ENCODE measurements around the gene PAX5.

The PAX5 gene

GRCh38 chr9:37005517-37006140, 28.4 kb downstream of the PAX5 start:
- no peaks in the 10 kb centered on the region for H3K9me3 ChIP-seq (ENCODE audit: control insufficient read depth, insufficient read depth, low read length)
- no peaks in the 10 kb centered on the region for H3K9me2 ChIP-seq (replicated peaks; ENCODE audit: control insufficient read depth, low read length)
- no peaks in the 10 kb centered on the region for H3K27me3 ChIP-seq (ENCODE audit: control insufficient read depth, low read length)
- peak overlapping the region; percentile 95 for H3K27ac ChIP-seq (ENCODE audit: low read depth, low read length)
- TF ChIP-seq EZH2phosphoT487 (IDR thresholded peaks at IDR 0.05; ENCODE audit: borderline replicate concordance, low read length) (no peak), CTCF (IDR thresholded peaks at IDR 0.05; ENCODE audit: low read depth, low read length, poor library complexity, severe bottlenecking) (no peak)
- H3K4me1 ChIP-seq (ENCODE audit: control insufficient read depth, low read length), result peaks cover 100% of the 10 kb centered on the region
- H4K20me1 ChIP-seq (ENCODE audit: control insufficient read depth, insufficient read depth, low read depth, low read length), result peaks cover 3% of the 10 kb centered on the region; the same call in 1 of the 2 replicates
- peak overlapping the region; percentile 69 for H3K4me3 ChIP-seq (ENCODE audit: low read length)
- peaks cover 60% of the 10 kb centered on the region for H3F3A ChIP-seq (ENCODE audit: control insufficient read depth, insufficient read depth)
- H3K4me2 ChIP-seq (ENCODE audit: low read length), result peak overlapping the region; percentile 81
- H3K36me3 ChIP-seq (ENCODE audit: control insufficient read depth, low read length), result peaks cover 99% of the 10 kb centered on the region
- H3K79me2 ChIP-seq (ENCODE audit: control insufficient read depth, low read length), result peaks cover 98% of the 10 kb centered on the region

- H3K4me1 ChIP-seq (ENCODE audit: control insufficient read depth, low read length), result peaks cover 100% of the 10 kb centered on the region
- peaks cover 99% of the 10 kb centered on the region for H3K79me2 ChIP-seq (ENCODE audit: control insufficient read depth, low read length)
- TF ChIP-seq EZH2phosphoT487 (IDR thresholded peaks at IDR 0.05; ENCODE audit: borderline replicate concordance, low read length) (no peak), CTCF (IDR thresholded peaks at IDR 0.05; ENCODE audit: low read depth, low read length, poor library complexity, severe bottlenecking) (peak; percentile 17)
- peaks cover 50% of the 10 kb centered on the region for H3F3A ChIP-seq (ENCODE audit: control insufficient read depth, insufficient read depth)
- H3K9me2 ChIP-seq (replicated peaks; ENCODE audit: control insufficient read depth, low read length), result no peaks in the 10 kb centered on the region
- H3K4me2 ChIP-seq (ENCODE audit: low read length), result peak overlapping the region; percentile 81
- peak overlapping the region; percentile 95 for H3K27ac ChIP-seq (ENCODE audit: low read depth, low read length)
- H3K4me3 ChIP-seq (ENCODE audit: low read length), result peak overlapping the region; percentile 69
- no peaks in the 10 kb centered on the region for H3K9me3 ChIP-seq (ENCODE audit: control insufficient read depth, insufficient read depth, low read length)
- peaks cover 99% of the 10 kb centered on the region for H3K36me3 ChIP-seq (ENCODE audit: control insufficient read depth, low read length)
- H3K27me3 ChIP-seq (ENCODE audit: control insufficient read depth, low read length), result no peaks in the 10 kb centered on the region
- peaks cover 7% of the 10 kb centered on the region; the same call in 1 of the 2 replicates for H4K20me1 ChIP-seq (ENCODE audit: control insufficient read depth, insufficient read depth, low read depth, low read length)
These were observed 29.6 kb downstream of the PAX5 start for GRCh38 chr9:37004424-37004935.

- H3K4me1 ChIP-seq (ENCODE audit: control insufficient read depth, low read length), result peaks cover 98% of the 10 kb centered on the region
- peak overlapping the region; percentile 81 for H3K4me2 ChIP-seq (ENCODE audit: low read length)
- TF ChIP-seq CTCF (IDR thresholded peaks at IDR 0.05; ENCODE audit: low read depth, low read length, poor library complexity, severe bottlenecking) (no peak), EZH2phosphoT487 (IDR thresholded peaks at IDR 0.05; ENCODE audit: borderline replicate concordance, low read length) (no peak)
- peak overlapping the region; percentile 95 for H3K27ac ChIP-seq (ENCODE audit: low read depth, low read length)
- H3K4me3 ChIP-seq (ENCODE audit: low read length), result peak overlapping the region; percentile 69
- peaks cover 38% of the 10 kb centered on the region for H3F3A ChIP-seq (ENCODE audit: control insufficient read depth, insufficient read depth)
- no peaks in the 10 kb centered on the region for H3K27me3 ChIP-seq (ENCODE audit: control insufficient read depth, low read length)
- H3K9me3 ChIP-seq (ENCODE audit: control insufficient read depth, insufficient read depth, low read length), result no peaks in the 10 kb centered on the region
- H3K36me3 ChIP-seq (ENCODE audit: control insufficient read depth, low read length), result peaks cover 96% of the 10 kb centered on the region
- peaks cover 5% of the 10 kb centered on the region; the same call in 1 of the 2 replicates for H4K20me1 ChIP-seq (ENCODE audit: control insufficient read depth, insufficient read depth, low read depth, low read length)
- peaks cover 99% of the 10 kb centered on the region for H3K79me2 ChIP-seq (ENCODE audit: control insufficient read depth, low read length)
- no peaks in the 10 kb centered on the region for H3K9me2 ChIP-seq (replicated peaks; ENCODE audit: control insufficient read depth, low read length)
These were observed 31.5 kb downstream of the PAX5 start for GRCh38 chr9:37002413-37003217.

Measured in DOHH2 (cell line).